Measurements from ENCODE around the gene MAGEF1. TPM values are rescaled to one million over a fixed set of nuclear protein-coding genes. Genes with fewer than 3 reads are reported as not detected.
A peak's percentile ranks its signal among the peaks of the same experiment; 100 is the strongest.

Gene MAGEF1
- total and polyA plus RNA-seq, 2 experiments from 2014 or later, result 66.5 to 88.7 TPM

DNA sequence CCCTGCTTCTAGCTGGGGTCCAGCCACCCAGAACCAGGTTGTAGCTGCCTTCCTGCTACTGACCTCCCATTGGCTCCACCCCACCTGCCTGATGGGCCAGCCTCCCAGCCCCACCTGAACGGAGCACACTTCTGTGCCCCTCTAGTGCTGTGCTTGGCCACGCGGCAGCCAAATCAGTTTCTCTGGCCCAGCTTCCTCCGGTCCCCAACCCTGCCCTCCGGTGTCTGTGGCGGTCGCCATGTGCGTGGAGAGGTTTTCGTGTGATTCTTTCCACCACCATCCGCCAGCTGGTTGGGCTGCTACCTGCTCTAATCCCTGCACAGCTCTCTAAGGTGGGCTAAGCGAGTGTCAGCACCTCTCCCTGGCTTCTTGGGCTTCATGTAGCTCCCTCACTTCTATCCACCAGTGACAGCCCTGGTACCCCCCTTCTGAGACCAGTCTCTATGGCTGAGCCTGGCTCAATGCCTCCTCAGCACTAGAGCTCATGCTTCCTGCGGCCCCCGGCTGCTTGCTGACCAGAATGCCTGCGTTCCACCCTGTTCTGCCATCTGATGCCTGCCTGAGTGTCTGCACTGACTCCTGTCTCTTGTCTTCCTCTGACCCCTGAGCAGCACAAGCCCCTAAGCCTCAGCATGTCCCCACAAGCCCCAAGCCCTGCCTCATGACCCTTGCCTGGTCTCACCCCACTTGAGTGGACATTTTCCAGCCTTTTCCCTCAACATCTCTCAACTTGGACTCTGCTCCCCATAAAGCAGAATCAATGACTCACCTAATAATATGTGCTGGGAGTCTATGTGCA lies 23.2 kb upstream of the MAGEF1 start:
- Histone ChIP-seq H3F3A (replicated peaks; ENCODE audit: low read depth) (no peaks in the 10 kb centered on the region), H4K20me1 (replicated peaks; ENCODE audit: insufficient read depth) (no peaks in the 10 kb centered on the region), H3K4me3 (no peak overlapping the region), H3K27me3 (ENCODE audit: insufficient read depth) (no peaks in the 10 kb centered on the region), H3K9me2 (ENCODE audit: insufficient read depth) (no peaks in the 10 kb centered on the region; the same call in 1 of the 2 replicates), H3K36me3 (ENCODE audit: insufficient read depth) (no peaks in the 10 kb centered on the region), H3K4me2 (no peak overlapping the region), H2AFZ (no peak overlapping the region), H3K27ac (ENCODE audit: low read depth) (no peak overlapping the region), H3K4me1 (ENCODE audit: insufficient read depth) (no peaks in the 10 kb centered on the region), H3K79me2 (replicated peaks; ENCODE audit: insufficient read depth) (no peaks in the 10 kb centered on the region)
- DNase-seq (ENCODE audit: low spot score), result no peak
- Mint-ChIP-seq H3K9me3 (no peaks in the 10 kb centered on the region), H3K27me3 (ENCODE audit: insufficient read depth, low read depth, poor library complexity) (peaks cover 7% of the 10 kb centered on the region), H3K27ac (no peak overlapping the region), H3K36me3 (ENCODE audit: low read depth) (no peaks in the 10 kb centered on the region), H3K4me3 (no peak overlapping the region; the same call in 2 of the 3 replicates), H3K4me1 (peaks cover 11% of the 10 kb centered on the region; the same call in 2 of the 3 replicates)
- TF ChIP-seq, protein P1, sequence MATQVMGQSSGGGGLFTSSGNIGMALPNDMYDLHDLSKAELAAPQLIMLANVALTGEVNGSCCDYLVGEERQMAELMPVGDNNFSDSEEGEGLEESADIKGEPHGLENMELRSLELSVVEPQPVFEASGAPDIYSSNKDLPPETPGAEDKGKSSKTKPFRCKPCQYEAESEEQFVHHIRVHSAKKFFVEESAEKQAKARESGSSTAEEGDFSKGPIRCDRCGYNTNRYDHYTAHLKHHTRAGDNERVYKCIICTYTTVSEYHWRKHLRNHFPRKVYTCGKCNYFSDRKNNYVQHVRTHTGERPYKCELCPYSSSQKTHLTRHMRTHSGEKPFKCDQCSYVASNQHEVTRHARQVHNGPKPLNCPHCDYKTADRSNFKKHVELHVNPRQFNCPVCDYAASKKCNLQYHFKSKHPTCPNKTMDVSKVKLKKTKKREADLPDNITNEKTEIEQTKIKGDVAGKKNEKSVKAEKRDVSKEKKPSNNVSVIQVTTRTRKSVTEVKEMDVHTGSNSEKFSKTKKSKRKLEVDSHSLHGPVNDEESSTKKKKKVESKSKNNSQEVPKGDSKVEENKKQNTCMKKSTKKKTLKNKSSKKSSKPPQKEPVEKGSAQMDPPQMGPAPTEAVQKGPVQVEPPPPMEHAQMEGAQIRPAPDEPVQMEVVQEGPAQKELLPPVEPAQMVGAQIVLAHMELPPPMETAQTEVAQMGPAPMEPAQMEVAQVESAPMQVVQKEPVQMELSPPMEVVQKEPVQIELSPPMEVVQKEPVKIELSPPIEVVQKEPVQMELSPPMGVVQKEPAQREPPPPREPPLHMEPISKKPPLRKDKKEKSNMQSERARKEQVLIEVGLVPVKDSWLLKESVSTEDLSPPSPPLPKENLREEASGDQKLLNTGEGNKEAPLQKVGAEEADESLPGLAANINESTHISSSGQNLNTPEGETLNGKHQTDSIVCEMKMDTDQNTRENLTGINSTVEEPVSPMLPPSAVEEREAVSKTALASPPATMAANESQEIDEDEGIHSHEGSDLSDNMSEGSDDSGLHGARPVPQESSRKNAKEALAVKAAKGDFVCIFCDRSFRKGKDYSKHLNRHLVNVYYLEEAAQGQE (IDR thresholded peaks at IDR 0.05; ENCODE audit: unreplicated experiment), result no peak
- TF ChIP-seq EZH2 (IDR thresholded peaks at IDR 0.05; ENCODE audit: low read depth, unreplicated experiment), result no peak
- no peak for TF ChIP-seq ETS1 (IDR thresholded peaks at IDR 0.05)
- no peak for TF ChIP-seq STAT1 (IDR thresholded peaks at IDR 0.05; ENCODE audit: unreplicated experiment)
- TF ChIP-seq CTCF (conservative IDR thresholded peaks at IDR 0.05; ENCODE audit: low read depth in 2 of 2), result no peak
- TF ChIP-seq CREB1 (CRISPR knock-in tag; IDR thresholded peaks at IDR 0.05; ENCODE audit: low read depth), result no peak
- no peak for TF ChIP-seq EZH2phosphoT487 (IDR thresholded peaks at IDR 0.05; ENCODE audit: unreplicated experiment)
- TF ChIP-seq ZNF331 (CRISPR knock-in tag; IDR thresholded peaks at IDR 0.05; ENCODE audit: low read depth), result no peak
- TF ChIP-seq, protein P2, sequence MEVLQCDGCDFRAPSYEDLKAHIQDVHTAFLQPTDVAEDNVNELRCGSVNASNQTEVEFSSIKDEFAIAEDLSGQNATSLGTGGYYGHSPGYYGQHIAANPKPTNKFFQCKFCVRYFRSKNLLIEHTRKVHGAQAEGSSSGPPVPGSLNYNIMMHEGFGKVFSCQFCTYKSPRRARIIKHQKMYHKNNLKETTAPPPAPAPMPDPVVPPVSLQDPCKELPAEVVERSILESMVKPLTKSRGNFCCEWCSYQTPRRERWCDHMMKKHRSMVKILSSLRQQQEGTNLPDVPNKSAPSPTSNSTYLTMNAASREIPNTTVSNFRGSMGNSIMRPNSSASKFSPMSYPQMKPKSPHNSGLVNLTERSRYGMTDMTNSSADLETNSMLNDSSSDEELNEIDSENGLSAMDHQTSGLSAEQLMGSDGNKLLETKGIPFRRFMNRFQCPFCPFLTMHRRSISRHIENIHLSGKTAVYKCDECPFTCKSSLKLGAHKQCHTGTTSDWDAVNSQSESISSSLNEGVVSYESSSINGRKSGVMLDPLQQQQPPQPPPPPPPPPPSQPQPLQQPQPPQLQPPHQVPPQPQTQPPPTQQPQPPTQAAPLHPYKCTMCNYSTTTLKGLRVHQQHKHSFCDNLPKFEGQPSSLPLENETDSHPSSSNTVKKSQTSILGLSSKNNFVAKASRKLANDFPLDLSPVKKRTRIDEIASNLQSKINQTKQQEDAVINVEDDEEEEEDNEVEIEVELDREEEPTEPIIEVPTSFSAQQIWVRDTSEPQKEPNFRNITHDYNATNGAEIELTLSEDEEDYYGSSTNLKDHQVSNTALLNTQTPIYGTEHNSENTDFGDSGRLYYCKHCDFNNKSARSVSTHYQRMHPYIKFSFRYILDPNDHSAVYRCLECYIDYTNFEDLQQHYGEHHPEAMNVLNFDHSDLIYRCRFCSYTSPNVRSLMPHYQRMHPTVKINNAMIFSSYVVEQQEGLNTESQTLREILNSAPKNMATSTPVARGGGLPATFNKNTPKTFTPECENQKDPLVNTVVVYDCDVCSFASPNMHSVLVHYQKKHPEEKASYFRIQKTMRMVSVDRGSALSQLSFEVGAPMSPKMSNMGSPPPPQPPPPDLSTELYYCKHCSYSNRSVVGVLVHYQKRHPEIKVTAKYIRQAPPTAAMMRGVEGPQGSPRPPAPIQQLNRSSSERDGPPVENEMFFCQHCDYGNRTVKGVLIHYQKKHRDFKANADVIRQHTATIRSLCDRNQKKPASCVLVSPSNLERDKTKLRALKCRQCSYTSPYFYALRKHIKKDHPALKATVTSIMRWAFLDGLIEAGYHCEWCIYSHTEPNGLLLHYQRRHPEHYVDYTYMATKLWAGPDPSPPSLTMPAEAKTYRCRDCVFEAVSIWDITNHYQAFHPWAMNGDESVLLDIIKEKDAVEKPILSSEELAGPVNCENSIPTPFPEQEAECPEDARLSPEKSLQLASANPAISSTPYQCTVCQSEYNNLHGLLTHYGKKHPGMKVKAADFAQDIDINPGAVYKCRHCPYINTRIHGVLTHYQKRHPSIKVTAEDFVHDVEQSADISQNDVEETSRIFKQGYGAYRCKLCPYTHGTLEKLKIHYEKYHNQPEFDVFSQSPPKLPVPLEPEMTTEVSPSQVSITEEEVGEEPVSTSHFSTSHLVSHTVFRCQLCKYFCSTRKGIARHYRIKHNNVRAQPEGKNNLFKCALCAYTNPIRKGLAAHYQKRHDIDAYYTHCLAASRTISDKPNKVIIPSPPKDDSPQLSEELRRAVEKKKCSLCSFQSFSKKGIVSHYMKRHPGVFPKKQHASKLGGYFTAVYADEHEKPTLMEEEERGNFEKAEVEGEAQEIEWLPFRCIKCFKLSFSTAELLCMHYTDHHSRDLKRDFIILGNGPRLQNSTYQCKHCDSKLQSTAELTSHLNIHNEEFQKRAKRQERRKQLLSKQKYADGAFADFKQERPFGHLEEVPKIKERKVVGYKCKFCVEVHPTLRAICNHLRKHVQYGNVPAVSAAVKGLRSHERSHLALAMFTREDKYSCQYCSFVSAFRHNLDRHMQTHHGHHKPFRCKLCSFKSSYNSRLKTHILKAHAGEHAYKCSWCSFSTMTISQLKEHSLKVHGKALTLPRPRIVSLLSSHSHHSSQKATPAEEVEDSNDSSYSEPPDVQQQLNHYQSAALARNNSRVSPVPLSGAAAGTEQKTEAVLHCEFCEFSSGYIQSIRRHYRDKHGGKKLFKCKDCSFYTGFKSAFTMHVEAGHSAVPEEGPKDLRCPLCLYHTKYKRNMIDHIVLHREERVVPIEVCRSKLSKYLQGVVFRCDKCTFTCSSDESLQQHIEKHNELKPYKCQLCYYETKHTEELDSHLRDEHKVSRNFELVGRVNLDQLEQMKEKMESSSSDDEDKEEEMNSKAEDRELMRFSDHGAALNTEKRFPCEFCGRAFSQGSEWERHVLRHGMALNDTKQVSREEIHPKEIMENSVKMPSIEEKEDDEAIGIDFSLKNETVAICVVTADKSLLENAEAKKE (CRISPR knock-in tag; IDR thresholded peaks at IDR 0.05), result no peak
- no peak for TF ChIP-seq ZNF114 (CRISPR knock-in tag; IDR thresholded peaks at IDR 0.05)
- TF ChIP-seq POLR2AphosphoS5 (IDR thresholded peaks at IDR 0.05; ENCODE audit: low read depth), result no peak
- no peak for TF ChIP-seq NANOG (IDR thresholded peaks at IDR 0.05; ENCODE audit: borderline replicate concordance)
- TF ChIP-seq JUNB (IDR thresholded peaks at IDR 0.05; ENCODE audit: unreplicated experiment), result no peak
- peak; percentile 27; the same call in 2 of the 3 replicates for ATAC-seq
